Neuronal stem cell (in vitro differentiated cells): Measurements from ENCODE around the gene CLTC. TPM values are rescaled to one million over a fixed set of nuclear protein-coding genes. Genes with fewer than 3 reads are reported as not detected.
"Not testable (repeated sequence)": the region's sequence is repeated elsewhere in the genome, so short reads cannot be mapped to it uniquely, and the experiment has no call there.

Experiments used
- DNase-seq: peaks from one replicate; pipeline ENCODE4 v3.0.0-alpha.2; 2013; ENCODE audit warnings: low spot score
- H2AFZ ChIP-seq: one replicate; pipeline ENCODE4 v1.6.1; 2013; ENCODE audit warnings: mild to moderate bottlenecking, low read length, inconsistent platforms
- H2AK5ac ChIP-seq: 2 replicates; pipeline ENCODE4 v1.6.1; 2013; ENCODE audit warnings: low read depth, mild to moderate bottlenecking, inconsistent platforms, low read length, moderate library complexity, mixed read lengths
- H2BK120ac ChIP-seq: 2 replicates; pipeline ENCODE4 v1.6.1; 2013; ENCODE audit warnings: low read depth, mild to moderate bottlenecking, inconsistent platforms, low read length, moderate library complexity, mixed read lengths
- H2BK12ac ChIP-seq: one replicate; pipeline ENCODE4 v1.6.1; 2013; ENCODE audit warnings: low read length, inconsistent platforms
- H2BK15ac ChIP-seq: 2 replicates; pipeline ENCODE4 v1.6.1; 2013; ENCODE audit warnings: mild to moderate bottlenecking, low read length, inconsistent platforms, mixed read lengths
- H2BK5ac ChIP-seq: one replicate; pipeline ENCODE4 v1.6.1; 2013; ENCODE audit warnings: inconsistent platforms, mild to moderate bottlenecking, low read length, moderate library complexity
- H3K14ac ChIP-seq: one replicate; pipeline ENCODE4 v1.6.1; 2013; ENCODE audit warnings: low read length, inconsistent platforms
- H3K18ac ChIP-seq: 2 replicates; pipeline ENCODE4 v1.6.1; 2013; ENCODE audit warnings: low read length, inconsistent platforms
- H3K23ac ChIP-seq: 2 replicates; pipeline ENCODE4 v1.6.1; 2013; ENCODE audit warnings: low read depth, mild to moderate bottlenecking, mixed read lengths, low read length, inconsistent platforms; ENCODE audit not compliant: poor library complexity
- H3K27ac ChIP-seq: replicated peaks from 3 replicates; pipeline ENCODE4 v1.5.1; 2013; ENCODE audit warnings: low read length, inconsistent platforms
- H3K27me3 ChIP-seq, 3 experiments: 2 replicates each; pipeline ENCODE4 v1.6.1; 2013; ENCODE audit warnings: low read length in 3 of 3, mild to moderate bottlenecking in 2 of 3, inconsistent platforms in 1 of 3, low read depth in 1 of 3, mixed read lengths in 1 of 3, moderate library complexity in 1 of 3; ENCODE audit not compliant: control insufficient read depth in 3 of 3, insufficient read depth in 3 of 3
- H3K36me3 ChIP-seq, 2 donors: replicated peaks in 1 of 2; 2 replicates each; pipeline ENCODE4 v1.6.1; 2013; ENCODE audit warnings: low read length in 2 of 2; ENCODE audit not compliant: control insufficient read depth in 2 of 2, insufficient read depth in 2 of 2
- H3K4ac ChIP-seq: 2 replicates; pipeline ENCODE4 v1.6.1; 2013; ENCODE audit warnings: inconsistent platforms, mild to moderate bottlenecking, low read length, moderate library complexity
- H3K4me1 ChIP-seq, 2 donors: 1 replicate in 1 of 2; 2 replicates in 1 of 2; pipeline ENCODE4 v1.6.1; 2013; ENCODE audit warnings: low read length in 2 of 2, low read depth in 1 of 2; ENCODE audit not compliant: control insufficient read depth in 2 of 2, insufficient read depth in 1 of 2
- H3K4me2 ChIP-seq: one replicate; pipeline ENCODE4 v1.6.1; 2013; ENCODE audit warnings: mild to moderate bottlenecking, low read length, inconsistent platforms; ENCODE audit not compliant: insufficient read depth, poor library complexity, severe bottlenecking
- H3K4me3 ChIP-seq, 2 donors: 2 replicates each; pipeline ENCODE4 v1.5.1; 2013; ENCODE audit warnings: low read length in 2 of 2, mild to moderate bottlenecking in 2 of 2, inconsistent platforms in 1 of 2, moderate library complexity in 1 of 2
- H3K79me1 ChIP-seq: one replicate; pipeline ENCODE4 v1.6.1; 2013; ENCODE audit warnings: low read depth, mild to moderate bottlenecking, inconsistent platforms, low read length, moderate library complexity
- H3K9ac ChIP-seq: one replicate; pipeline ENCODE4 v1.6.1; 2013; ENCODE audit warnings: mild to moderate bottlenecking, low read depth, low read length, inconsistent platforms; ENCODE audit not compliant: poor library complexity
- H3K9me3 ChIP-seq, 2 donors: replicated peaks in 1 of 2; 2 replicates each; pipeline versions ENCODE3 to v1.6.1; 2013; ENCODE audit warnings: low read length in 2 of 2, mild to moderate bottlenecking in 2 of 2, inconsistent platforms in 1 of 2, low read depth in 1 of 2, mixed read lengths in 1 of 2, moderate library complexity in 1 of 2; ENCODE audit not compliant: control insufficient read depth in 2 of 2, insufficient read depth in 1 of 2
- H4K8ac ChIP-seq: one replicate; pipeline ENCODE4 v1.6.1; 2013; ENCODE audit warnings: low read depth, mild to moderate bottlenecking, inconsistent platforms, low read length, moderate library complexity
- H4K91ac ChIP-seq: one replicate; pipeline ENCODE4 v1.6.1; 2013; ENCODE audit warnings: low read length, low read depth, mild to moderate bottlenecking, inconsistent platforms; ENCODE audit not compliant: poor library complexity
- WGBS, 2 donors: extraction: QIAGEN DNeasy Blood & Tissue Kit; methylation state at CpG; one replicate each; pipeline ENCODE4 v1.1.7; 2013; ENCODE audit warnings: missing lambda C conversion rate in 2 of 2, mixed read lengths in 1 of 2; ENCODE audit not compliant: insufficient read length in 2 of 2, insufficient replicate concordance in 1 of 2; ENCODE audit errors: extremely low coverage in 2 of 2; 5-methylcytosine and 5-hydroxymethylcytosine counted together
- polyA plus RNA-seq, 2 experiments: library from polyadenylated mRNA; stranded (reverse); fragments of 200-250 nt; gene quantifications; one replicate each; pipeline ENCODE4 v1.2.3, GENCODE V29; 2013

The CLTC gene
- 61.2 TPM for polyA plus RNA-seq (2013, experiment 1 of 2)
- 63.5 TPM for polyA plus RNA-seq (2013, experiment 2 of 2)

DNA sequence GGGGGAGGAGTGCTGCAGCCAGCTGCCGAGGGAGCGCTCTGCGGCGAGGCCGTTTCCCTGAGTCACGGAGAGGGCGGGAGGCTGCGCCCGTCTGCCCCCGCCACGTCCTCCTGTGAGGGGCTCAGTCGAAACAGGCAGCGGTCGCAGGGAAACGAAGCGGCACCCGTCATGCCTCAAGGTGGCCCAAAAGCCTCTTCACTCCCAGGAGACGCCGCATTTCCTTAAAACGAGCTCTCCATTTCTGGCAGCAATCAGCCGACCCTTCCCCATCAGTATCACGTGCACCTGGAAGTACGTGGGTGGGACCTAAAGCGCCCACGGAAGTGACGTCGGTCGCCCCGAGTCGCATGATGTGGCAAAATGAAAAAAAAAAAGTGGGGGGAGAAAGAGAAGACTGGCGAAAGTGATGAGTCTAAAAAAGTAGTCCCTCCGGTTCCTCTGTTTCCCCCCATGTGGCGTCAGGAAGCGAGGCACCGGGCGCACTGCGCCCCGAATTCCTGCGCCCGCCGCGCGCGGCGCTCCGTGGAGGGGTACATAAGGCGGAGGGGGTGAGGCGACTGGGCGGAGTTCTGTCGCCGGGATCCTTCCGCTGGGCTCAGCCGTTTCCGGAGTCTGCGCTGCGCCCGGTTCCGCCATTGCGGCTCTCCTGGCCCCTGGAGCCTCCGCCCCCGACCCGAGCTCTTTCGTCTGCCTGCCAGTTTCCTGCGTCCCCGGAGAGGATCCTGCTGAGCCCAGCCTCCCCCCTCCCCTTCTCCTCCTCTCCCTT is at the start of gene CLTC:
CLTC (plus strand) TSS at position 598 of the 766 bp plus-strand sequence. CDS start 237 bp downstream, outside the sequence.
- peak within 1 kb of the TSS; percentile 99 for H3K23ac ChIP-seq
- H2BK12ac ChIP-seq = no peak within 1 kb of the TSS
- DNase-seq = peak; percentile 96
- no peaks in the 10 kb centered on the region for H3K79me1 ChIP-seq
- H3K9me3 ChIP-seq = no peaks in the 10 kb centered on the region
- H3K9ac ChIP-seq = peak within 1 kb of the TSS; percentile 98
- peak within 1 kb of the TSS; percentile 43 for H4K8ac ChIP-seq
- peak within 1 kb of the TSS; percentile 66 for H3K4ac ChIP-seq
- H3K27ac ChIP-seq = peak within 1 kb of the TSS; percentile 99
- H2BK5ac ChIP-seq = peak within 1 kb of the TSS; percentile 99
- H3K14ac ChIP-seq = peak within 1 kb of the TSS; percentile 99
- H2BK15ac ChIP-seq = peak within 1 kb of the TSS; percentile 98
- H2BK120ac ChIP-seq = peak within 1 kb of the TSS; percentile 99
- peaks cover 2 to 22% of the 10 kb centered on the region in 2 donors for H3K4me1 ChIP-seq
- no peaks in the 10 kb centered on the region for H3K27me3 ChIP-seq
- peak within 1 kb of the TSS; percentile 94 for H2AFZ ChIP-seq
- peak within 1 kb of the TSS; percentile 99 for H3K18ac ChIP-seq
- no CpG with 5 or more reads among the region's 65 CpGs for WGBS, 2 donors
- peak within 1 kb of the TSS; percentile 80 to 99 for H3K4me3 ChIP-seq
- peak within 1 kb of the TSS; percentile 68 for H3K4me2 ChIP-seq
- peak within 1 kb of the TSS; percentile 95 for H2AK5ac ChIP-seq
- H3K36me3 ChIP-seq = peaks cover 0 to 22% of the 10 kb centered on the region in 2 donors
- peak within 1 kb of the TSS; percentile 92 for H4K91ac ChIP-seq

DNA sequence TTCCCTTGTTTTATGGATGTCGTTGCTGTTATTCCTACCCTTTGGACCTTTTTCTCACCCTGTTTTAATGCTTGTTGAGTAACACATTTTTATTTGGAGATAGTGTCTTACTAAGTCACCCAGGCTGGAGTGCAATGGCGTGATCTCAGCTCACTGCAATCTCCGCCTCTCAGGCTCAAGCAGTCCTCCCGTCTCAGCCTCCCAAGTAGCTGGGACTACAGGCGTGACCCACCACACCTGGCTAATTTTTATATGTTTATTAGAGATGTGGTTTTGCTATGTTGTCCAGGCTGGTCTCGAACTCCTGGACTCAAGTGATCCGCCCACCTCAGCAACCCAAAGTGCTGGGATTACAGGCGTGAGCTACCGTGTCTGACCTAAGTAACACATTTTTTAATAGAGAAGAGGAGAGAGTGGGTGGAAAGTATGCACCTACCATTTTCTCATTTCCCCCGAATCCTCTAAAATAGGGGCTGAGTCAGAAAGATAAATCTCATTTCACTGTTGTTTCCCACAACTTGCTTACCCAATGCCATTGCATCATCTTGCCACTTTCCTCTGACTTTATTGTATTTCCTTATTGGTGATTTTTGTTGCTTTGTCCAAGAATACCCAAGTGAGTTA is 47.3 kb upstream of the CLTC start:
- DNase-seq = no peak
- no CpG with 5 or more reads among the region's 10 CpGs for WGBS, 2 donors

DNA sequence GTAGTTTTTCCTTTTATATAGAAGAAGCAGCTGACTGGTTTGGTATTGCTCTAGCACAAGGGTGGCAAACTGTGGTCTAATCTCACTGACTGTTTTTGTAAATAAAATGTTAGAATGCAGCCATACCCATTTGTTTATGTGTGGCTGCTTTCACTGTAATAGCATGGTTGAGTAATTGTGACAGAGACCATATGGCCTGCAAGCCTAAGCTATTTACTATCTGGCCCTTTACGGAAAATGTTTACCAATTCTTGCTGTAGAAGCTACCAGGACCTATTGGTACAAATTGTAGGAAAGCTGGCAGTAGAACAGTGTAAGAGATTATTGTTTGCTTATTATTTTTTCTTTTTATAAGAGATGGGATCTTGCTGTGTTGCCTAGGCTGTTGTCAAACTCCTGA is 35.5 kb upstream of the CLTC start:
- H3K36me3 ChIP-seq, H2BK12ac ChIP-seq, H3K4me3 ChIP-seq, H3K4me2 ChIP-seq, H3K79me1 ChIP-seq, H2BK120ac ChIP-seq, H3K18ac ChIP-seq, H2AFZ ChIP-seq, H4K91ac ChIP-seq, H3K14ac ChIP-seq, H3K9ac ChIP-seq, H2BK5ac ChIP-seq, H4K8ac ChIP-seq, H3K4me1 ChIP-seq, H3K27ac ChIP-seq, H2BK15ac ChIP-seq, H3K9me3 ChIP-seq, H3K27me3 ChIP-seq, DNase-seq, H2AK5ac ChIP-seq, H3K23ac ChIP-seq, H3K4ac ChIP-seq: not testable (repeated sequence)
- no CpG with 5 or more reads among the region's 1 CpG for WGBS, 2 donors

More for the DNA sequence above, 47.3 kb upstream of the CLTC start:
- Histone ChIP-seq H3K4ac (no peak overlapping the region), H4K8ac (no peak overlapping the region), H3K27ac (no peak overlapping the region), H3K14ac (no peak overlapping the region), H2AFZ (no peak overlapping the region), H3K9me3 (no peaks in the 10 kb centered on the region), H3K79me1 (no peaks in the 10 kb centered on the region), H2BK15ac (no peak overlapping the region), H2BK12ac (no peak overlapping the region), H3K18ac (no peak overlapping the region), H4K91ac (no peak overlapping the region), H3K4me1 (no peaks in the 10 kb centered on the region), H3K4me3 (no peak overlapping the region), H3K9ac (no peak overlapping the region), H3K36me3 (peaks cover 2 to 45% of the 10 kb centered on the region in 2 donors), H3K27me3 (no peaks in the 10 kb centered on the region), H3K23ac (no peak overlapping the region), H3K4me2 (no peak overlapping the region), H2BK5ac (no peak overlapping the region), H2AK5ac (no peak overlapping the region), H2BK120ac (no peak overlapping the region)

DNA sequence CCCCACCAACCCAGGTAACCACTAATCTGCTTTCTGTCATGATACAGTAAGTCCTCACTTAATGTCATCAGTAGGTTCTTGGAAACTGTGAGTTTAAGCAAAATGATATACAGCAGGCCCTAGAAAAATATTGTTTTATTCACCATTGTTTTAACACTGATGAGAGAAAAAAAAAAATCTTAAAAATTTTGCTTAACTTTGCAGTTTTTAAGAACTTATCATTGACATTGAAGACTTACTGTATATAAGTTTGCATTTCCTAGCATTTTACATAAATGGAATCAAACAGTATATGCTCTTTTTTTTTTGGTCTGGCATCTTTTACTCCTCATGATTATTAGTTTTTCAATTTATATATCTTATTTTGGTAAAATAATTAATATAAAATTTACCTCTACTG is 19.5 kb upstream of the CLTC start:
- H4K91ac ChIP-seq = no peak overlapping the region
- H3K18ac ChIP-seq = no peak overlapping the region
- DNase-seq = no peak
- H3K4me2 ChIP-seq = no peak overlapping the region
- no peak overlapping the region for H3K23ac ChIP-seq
- no peak overlapping the region for H3K27ac ChIP-seq
- no peak overlapping the region for H3K4me3 ChIP-seq
- H2BK5ac ChIP-seq = no peak overlapping the region
- no peak overlapping the region for H3K14ac ChIP-seq
- no peak overlapping the region for H2BK12ac ChIP-seq
- H3K4me1 ChIP-seq = no peaks in the 10 kb centered on the region
- H2AFZ ChIP-seq = no peak overlapping the region
- H3K4ac ChIP-seq = no peak overlapping the region
- no peak overlapping the region for H4K8ac ChIP-seq
- H2BK120ac ChIP-seq = no peak overlapping the region
- no peak overlapping the region for H3K9ac ChIP-seq
- peaks cover 6 to 54% of the 10 kb centered on the region in 2 donors for H3K36me3 ChIP-seq
- H2AK5ac ChIP-seq = no peak overlapping the region
- no peaks in the 10 kb centered on the region for H3K27me3 ChIP-seq
- no peak overlapping the region for H2BK15ac ChIP-seq
- no peaks in the 10 kb centered on the region for H3K79me1 ChIP-seq
- no peaks in the 10 kb centered on the region for H3K9me3 ChIP-seq
